GM19193 (cell line): ENCODE data around the gene ARHGEF28.

ENCODE experiments used
- POLR2A ChIP-seq: IDR thresholded peaks from 4 replicates; pipeline ENCODE4 v1.6.1; 2011; ENCODE audit not compliant: insufficient read depth, insufficient read length; ENCODE audit errors: extremely low read depth

ARHGEF28 gene

GRCh38 chr5:73799401-73799972 is 173.5 kb downstream of the ARHGEF28 start:
- no peak for TF ChIP-seq POLR2A

DNA sequence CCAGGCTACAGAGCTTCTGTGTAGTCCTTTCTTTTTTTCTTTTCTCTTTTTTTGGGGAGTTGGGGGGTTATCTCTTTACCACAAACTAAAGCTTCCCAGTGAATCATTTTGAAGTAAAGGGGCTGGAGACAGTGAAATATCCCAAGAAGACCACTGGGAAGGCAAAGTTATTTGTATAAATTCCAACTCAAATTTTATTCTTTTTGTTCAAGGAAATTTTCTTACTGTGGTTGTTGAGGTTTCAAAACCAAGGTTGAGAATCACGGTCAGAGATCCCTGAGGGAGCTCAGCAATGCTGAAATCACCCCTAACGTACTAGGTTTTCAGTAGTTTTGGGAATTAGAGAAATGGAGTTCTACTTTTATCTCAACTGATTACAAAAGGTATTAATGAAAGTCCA is 175.7 kb downstream of the ARHGEF28 start:
- no peak for TF ChIP-seq POLR2A

GRCh38 chr5:73805449-73805848 is 179.5 kb downstream of the ARHGEF28 start:
- no peak for TF ChIP-seq POLR2A

DNA sequence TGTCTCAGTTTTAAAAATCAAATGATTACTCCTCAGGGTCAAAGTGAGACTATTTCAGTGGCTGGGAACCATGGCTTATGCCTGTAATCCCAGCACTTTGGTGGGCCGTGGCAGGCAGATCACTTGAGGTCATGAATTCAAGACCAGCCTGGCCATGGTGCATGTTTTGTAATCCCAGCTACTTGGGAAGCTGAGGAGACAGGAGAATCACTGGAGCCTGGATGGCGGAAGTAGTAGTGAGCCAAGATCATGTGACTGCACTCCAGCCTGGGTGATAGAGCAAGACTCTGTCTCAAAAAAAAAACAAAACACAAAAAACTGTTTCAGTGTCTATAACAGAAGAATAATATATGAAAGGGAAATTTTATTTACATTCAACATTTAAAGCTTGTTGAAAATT is 182.9 kb downstream of the ARHGEF28 start:
- no peak for TF ChIP-seq POLR2A

GRCh38 chr5:73810429-73810828 is 184.4 kb downstream of the ARHGEF28 start:
- TF ChIP-seq POLR2A: no peak

DNA sequence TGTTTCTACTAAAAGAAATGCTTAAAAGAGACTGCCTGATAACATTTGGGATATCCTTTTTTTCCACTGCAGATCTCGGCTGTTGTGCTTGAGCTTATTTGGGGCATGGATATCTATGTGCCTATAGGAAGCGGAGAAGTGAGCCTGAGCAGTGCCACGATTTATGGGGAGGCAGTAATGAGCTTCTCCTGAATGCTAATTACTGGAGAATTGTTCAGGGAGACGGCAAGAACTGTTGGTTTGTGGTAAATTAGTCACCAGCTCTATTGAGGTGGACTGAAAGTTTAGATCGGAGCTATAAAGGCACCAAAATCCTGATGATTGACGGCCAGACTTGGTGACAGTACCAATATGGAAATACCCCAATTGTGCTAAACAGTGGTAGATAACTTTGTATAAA is 186.5 kb downstream of the ARHGEF28 start:
- no peak for TF ChIP-seq POLR2A

GRCh38 chr5:73812962-73813588 is 187.1 kb downstream of the ARHGEF28 start:
- no peak for TF ChIP-seq POLR2A

DNA sequence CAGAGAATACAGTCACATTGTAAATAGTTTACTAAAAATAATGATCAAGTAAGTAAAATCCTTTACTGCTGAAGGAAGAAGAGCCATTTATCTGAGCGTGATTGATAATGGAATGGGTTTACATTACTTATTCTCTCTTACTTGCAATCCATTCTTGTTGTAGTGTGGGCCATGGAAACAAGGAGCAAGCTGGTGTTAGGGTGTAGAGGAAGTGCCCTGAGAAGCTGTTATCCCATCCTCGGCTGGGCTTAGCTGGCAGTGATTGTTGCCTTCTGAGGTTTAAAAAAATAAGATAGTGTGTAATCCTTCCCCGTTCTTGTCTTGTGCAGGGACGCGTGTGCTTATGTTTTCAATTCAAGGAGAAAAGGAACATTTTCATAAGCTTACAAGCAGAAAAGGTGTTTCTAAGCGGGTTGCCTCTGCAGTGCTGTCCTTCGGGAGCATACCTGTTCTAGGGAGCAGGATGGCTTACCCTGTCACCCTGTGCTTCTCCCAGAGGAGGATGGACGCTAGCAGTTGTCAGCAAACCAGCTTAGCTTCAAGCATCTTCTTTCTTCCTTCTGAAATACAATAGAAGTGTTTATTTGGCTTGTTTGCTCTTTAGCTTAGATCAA is 188.3 kb downstream of the ARHGEF28 start:
- no peak for TF ChIP-seq POLR2A

DNA sequence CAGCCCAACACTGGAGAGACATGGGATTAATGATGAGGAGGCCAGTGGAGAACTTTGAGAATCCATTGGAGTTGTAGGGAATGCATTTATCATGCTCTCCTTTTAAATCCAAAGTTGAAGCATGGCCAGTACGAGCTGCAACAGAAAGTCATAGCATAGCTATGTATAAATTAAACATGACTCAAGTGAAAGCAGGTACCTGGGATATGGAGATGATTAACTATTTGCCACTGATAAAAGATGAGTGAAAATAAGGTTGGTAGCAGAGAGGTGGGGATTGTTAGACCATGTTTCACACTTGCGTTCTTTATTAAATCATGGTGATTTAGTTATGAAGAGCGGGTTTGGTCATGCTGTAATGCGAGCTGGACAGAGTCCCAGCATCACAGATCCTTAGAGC is 189.6 kb downstream of the ARHGEF28 start:
- TF ChIP-seq POLR2A: no peak

DNA sequence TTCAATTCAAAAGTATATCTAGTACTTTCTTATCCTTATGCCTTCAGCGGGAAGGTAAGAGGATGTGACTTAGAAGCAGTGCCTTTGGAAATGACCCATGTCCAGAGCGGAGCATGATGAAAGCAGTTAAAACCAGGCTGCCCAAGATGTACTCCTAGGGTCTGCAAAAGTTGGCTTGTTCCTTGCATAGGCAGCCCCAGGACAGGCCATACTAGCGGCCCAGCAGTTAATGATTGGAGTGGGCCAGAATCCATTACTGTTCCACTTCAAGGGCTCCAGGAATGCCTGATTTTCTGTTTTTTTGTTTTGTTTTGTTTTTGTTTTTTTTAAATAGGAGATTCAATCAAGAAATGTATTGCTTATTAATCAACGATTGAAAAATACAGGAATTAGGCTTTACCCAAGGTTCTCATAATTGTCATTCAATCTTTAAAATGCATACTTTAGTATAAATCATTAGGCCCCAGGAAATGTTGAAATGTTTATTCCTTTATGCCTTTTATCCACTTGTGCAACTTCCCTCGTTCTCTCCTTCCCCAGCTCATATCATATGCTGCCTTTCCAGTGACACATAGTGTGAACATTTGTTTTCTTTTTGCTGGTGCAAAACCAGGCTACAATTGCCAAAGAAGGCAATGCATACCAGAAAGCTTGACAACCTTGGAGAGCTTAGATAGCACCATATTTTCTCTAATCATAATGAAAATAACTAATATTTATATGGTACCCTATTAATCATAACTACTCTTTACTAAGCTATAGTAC is 190.8 kb downstream of the ARHGEF28 start:
- no peak for TF ChIP-seq POLR2A

GRCh38 chr5:73818357-73818756 is 192.4 kb downstream of the ARHGEF28 start:
- no peak for TF ChIP-seq POLR2A

DNA sequence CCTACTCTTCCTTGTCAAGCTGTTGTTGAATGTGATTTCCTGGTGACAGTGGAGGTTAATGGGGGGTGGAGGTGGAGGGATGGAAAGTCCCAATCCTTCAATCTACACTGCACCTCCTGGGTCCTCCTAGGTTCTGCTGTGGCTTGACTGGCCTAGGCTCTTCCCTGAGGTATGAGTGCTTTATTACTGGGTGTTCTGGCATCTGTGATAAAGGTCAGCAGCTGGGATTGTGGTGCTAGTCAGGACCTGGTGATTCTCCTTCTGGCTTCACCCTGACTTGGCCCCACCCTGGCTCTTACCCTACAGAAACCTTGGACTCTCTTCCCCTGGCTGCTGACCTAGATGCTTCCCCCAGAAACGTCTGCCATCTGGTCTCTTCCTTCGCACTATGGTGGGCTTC is 194.3 kb downstream of the ARHGEF28 start:
- TF ChIP-seq POLR2A: no peak

- no peak for TF ChIP-seq POLR2A
These were observed 195.0 kb downstream of the ARHGEF28 start for GRCh38 chr5:73821003-73821402.

- no peak for TF ChIP-seq POLR2A
These were observed 196.4 kb downstream of the ARHGEF28 start for GRCh38 chr5:73822278-73822988.

DNA sequence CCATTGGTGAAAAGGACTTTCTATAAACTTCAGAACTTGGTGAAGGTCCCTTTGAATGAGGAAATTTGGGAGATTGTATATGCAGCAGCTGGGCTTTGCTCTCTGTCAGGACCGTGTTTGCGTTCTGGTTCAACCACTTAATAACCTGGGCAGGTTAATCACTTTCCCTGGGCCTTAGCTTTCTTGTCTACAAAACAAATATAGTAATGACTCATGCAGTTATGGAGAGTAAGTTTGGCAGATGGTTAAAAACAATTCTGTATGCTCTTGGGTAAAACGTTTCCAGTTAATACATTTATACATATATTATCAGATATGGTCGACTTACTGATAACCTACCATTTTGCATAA is 197.0 kb downstream of the ARHGEF28 start:
- no peak for TF ChIP-seq POLR2A
